SJCRH30 (cell line): Measurements from ENCODE around the gene CELF5. TPM values are rescaled to one million over a fixed set of nuclear protein-coding genes. Genes with fewer than 3 reads are reported as not detected.
A peak's percentile ranks its signal among the peaks of the same experiment; 100 is the strongest.

Experiments
- DNase-seq, 2 experiments: peaks; one replicate each; pipeline ENCODE4 v3.0.0-alpha.2; 2015 to 2020
- H3K27ac ChIP-seq: fragments of 250-450 bp; sonication (Bioruptor Pico); 2 replicates; pipeline ENCODE4 v1.5.1; 2020; ENCODE audit warnings: mild to moderate bottlenecking, moderate library complexity
- H3K27me3 ChIP-seq: fragments of 250-450 bp; sonication (Bioruptor Pico); 2 replicates; pipeline ENCODE4 v1.5.1; 2020; ENCODE audit warnings: mild to moderate bottlenecking, moderate library complexity
- H3K36me3 ChIP-seq: fragments of 250-450 bp; sonication (Bioruptor Pico); 2 replicates; pipeline ENCODE4 v1.5.1; 2020; ENCODE audit warnings: mild to moderate bottlenecking, moderate library complexity
- H3K4me1 ChIP-seq: fragments of 250-450 bp; sonication (Bioruptor Pico); 2 replicates; pipeline ENCODE4 v1.5.1; 2020; ENCODE audit warnings: mild to moderate bottlenecking, moderate library complexity
- H3K4me3 ChIP-seq: fragments of 250-450 bp; sonication (Bioruptor Pico); 2 replicates; pipeline ENCODE4 v1.5.1; 2020; ENCODE audit warnings: mild to moderate bottlenecking, moderate library complexity
- H3K9me3 ChIP-seq: fragments of 250-450 bp; sonication (Bioruptor Pico); replicated peaks from 2 replicates; pipeline ENCODE4 v1.5.1; 2020; ENCODE audit warnings: mild to moderate bottlenecking, moderate library complexity
- total RNA-seq: library from RNA; depleted of rRNA; stranded (reverse); fragments of >200 nt; shearing (Covaris generic); gene quantifications from 2 replicates; pipeline ENCODE4 v1.2.3, GENCODE V29; 2014; rRNA removed

Gene CELF5
- total RNA-seq, 1 experiment from 2014 or later: not detected

GRCh38 chr19:3343619-3344502, 119.4 kb downstream of the CELF5 start:
- H3K4me3 ChIP-seq: peak overlapping the region; percentile 25; the same call in 1 of the 2 replicates
- H3K9me3 ChIP-seq: no peaks in the 10 kb centered on the region
- no peaks in the 10 kb centered on the region for H3K36me3 ChIP-seq
- H3K27ac ChIP-seq: no peak overlapping the region
- peaks cover 2% of the 10 kb centered on the region; the same call in 1 of the 2 replicates for H3K4me1 ChIP-seq
- DNase-seq: peak; percentile 76 to 86
- no peaks in the 10 kb centered on the region for H3K27me3 ChIP-seq

DNA sequence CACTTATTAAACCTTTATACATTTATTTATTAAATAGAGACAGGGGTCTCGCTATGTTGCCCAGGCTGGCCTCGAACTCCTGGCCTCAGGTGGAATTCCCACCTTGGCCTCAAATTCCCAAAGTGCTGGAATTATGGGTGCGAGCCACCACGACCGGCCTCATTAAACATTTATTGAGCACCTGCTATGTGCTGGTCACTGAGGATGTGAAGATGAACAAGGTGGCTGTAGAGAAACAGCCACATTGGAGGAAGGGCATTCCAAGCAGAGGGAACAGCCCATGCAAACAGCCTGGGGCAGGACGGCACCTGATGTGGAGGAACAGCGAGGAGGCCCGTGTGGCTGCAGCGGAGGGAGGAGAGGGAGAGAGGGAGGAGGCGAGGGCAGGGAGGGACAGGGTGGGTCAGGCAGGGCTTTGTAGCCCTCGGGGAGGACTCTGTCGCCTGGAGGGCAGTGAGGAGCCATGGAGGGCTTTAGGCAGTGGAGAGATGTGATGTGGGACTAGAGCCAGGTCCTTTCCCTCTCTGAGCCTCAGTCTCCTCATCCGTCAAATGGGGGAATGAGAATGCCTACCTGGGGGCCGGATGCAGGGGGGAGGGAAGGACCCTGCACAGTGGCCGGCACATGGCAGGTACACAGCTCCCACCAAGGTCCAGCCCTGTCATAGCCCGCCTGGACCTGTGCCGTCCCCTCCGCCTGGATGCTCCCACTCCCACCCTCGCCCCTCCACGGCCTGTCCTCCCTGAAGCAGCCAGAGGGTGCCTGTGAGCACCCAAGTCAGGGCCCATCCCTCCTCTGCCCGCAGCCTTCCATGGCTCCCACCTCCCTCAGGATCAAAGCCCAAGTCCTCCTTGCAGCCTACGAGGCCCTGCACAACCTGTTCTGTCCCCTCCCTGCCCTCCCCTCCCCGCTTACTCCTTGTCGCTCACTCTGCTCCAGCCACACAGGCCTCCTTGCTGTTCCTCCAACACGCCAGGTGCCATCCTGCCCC, 120.4 kb downstream of the CELF5 start:
- H3K4me3 ChIP-seq: no peak overlapping the region
- no peaks in the 10 kb centered on the region for H3K9me3 ChIP-seq
- no peaks in the 10 kb centered on the region for H3K27me3 ChIP-seq
- DNase-seq: no peak
- H3K4me1 ChIP-seq: peaks cover 2% of the 10 kb centered on the region; the same call in 1 of the 2 replicates
- no peaks in the 10 kb centered on the region for H3K36me3 ChIP-seq
- no peak overlapping the region for H3K27ac ChIP-seq

DNA sequence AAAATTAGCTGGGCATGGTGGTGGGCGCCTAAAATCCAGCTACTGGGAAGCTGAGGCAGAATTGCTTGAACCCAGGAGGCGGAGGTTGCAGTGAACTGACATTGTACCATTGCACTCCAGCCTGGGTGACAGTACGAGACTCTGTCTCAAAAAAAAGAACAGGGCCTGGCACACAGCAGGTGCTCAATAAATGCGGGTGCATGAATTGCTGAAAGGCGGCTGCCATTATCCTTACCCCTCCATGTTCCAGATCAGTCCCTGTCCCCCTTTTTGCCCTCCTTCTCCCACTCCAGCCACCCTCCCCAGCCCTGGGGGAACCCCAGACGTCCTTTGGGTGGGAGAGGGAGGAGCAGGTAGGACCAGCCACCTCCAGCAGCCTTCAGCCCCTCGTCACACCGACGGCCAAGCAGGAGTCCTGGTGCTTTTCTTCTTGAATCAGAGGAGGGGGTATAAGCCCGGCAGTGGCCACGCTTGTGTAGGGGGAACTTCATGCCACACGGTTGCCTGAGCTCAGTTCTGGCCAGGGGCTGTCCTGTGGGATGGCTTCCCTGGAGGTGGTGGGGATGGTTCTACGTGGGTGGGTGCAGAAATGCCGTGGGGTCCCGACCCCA, 121.5 kb downstream of the CELF5 start:
- no peak for DNase-seq
- H3K9me3 ChIP-seq: no peaks in the 10 kb centered on the region
- peak overlapping the region; percentile 40 for H3K4me3 ChIP-seq
- no peaks in the 10 kb centered on the region for H3K27me3 ChIP-seq
- H3K36me3 ChIP-seq: no peaks in the 10 kb centered on the region
- no peak overlapping the region for H3K27ac ChIP-seq
- peaks cover 2% of the 10 kb centered on the region; the same call in 1 of the 2 replicates for H3K4me1 ChIP-seq

Other genes with a start within 250 kb of the CELF5 start
- gene TLE6, start 247.1 kb upstream of the CELF5 start, total RNA-seq: 2.6 TPM in 2 replicates
- 3.7 and 4.7 TPM in 2 replicates for gene TLE2, start 195.4 kb upstream of the CELF5 start, total RNA-seq
- 313 and 320 TPM in 2 replicates for gene TLE5, start 162.2 kb upstream of the CELF5 start, total RNA-seq
- gene GNA11, start 130.3 kb upstream of the CELF5 start, total RNA-seq: 35.8 and 40.1 TPM in 2 replicates
- 0.13 and 0.59 TPM in 2 replicates for gene GNA15, start 88.6 kb upstream of the CELF5 start, total RNA-seq
- gene S1PR4, start 45.9 kb upstream of the CELF5 start, total RNA-seq: not detected in 2 replicates
- 39.8 and 41.8 TPM in 2 replicates for gene NCLN, start 38.7 kb upstream of the CELF5 start, total RNA-seq
- 15.1 and 16.4 TPM in 2 replicates for gene NFIC, start 141.9 kb downstream of the CELF5 start, total RNA-seq